T-helper 22 cell (primary cell): ENCODE data around the gene CNIH2.

ENCODE experiments used
- DNase-seq: peaks from one replicate; pipeline ENCODE4 v3.0.0-alpha.2; 2020; ENCODE audit warnings: low read depth

CNIH2 gene

GRCh38 chr11:66331542-66332370 is 53.8 kb downstream of the CNIH2 start:
- no peak for DNase-seq

GRCh38 chr11:66332371-66333219 is 54.6 kb downstream of the CNIH2 start:
- DNase-seq = no peak

GRCh38 chr11:66333220-66333877 is 55.4 kb downstream of the CNIH2 start:
- no peak for DNase-seq
